HG03354 (cell line): Measurements from ENCODE around the gene MINAR1.
"Not testable (repeated sequence)": the region's sequence is repeated elsewhere in the genome, so short reads cannot be mapped to it uniquely, and the experiment has no call there.

ENCODE experiments used
- ATAC-seq: cut with Tn5 transposase; IDR thresholded peaks from one replicate; pipeline ENCODE4 v1.9.1; 2021; ENCODE audit warnings: mild to moderate bottlenecking; ENCODE audit not compliant: unreplicated experiment, poor library complexity, severe bottlenecking

The MINAR1 gene, protein sequence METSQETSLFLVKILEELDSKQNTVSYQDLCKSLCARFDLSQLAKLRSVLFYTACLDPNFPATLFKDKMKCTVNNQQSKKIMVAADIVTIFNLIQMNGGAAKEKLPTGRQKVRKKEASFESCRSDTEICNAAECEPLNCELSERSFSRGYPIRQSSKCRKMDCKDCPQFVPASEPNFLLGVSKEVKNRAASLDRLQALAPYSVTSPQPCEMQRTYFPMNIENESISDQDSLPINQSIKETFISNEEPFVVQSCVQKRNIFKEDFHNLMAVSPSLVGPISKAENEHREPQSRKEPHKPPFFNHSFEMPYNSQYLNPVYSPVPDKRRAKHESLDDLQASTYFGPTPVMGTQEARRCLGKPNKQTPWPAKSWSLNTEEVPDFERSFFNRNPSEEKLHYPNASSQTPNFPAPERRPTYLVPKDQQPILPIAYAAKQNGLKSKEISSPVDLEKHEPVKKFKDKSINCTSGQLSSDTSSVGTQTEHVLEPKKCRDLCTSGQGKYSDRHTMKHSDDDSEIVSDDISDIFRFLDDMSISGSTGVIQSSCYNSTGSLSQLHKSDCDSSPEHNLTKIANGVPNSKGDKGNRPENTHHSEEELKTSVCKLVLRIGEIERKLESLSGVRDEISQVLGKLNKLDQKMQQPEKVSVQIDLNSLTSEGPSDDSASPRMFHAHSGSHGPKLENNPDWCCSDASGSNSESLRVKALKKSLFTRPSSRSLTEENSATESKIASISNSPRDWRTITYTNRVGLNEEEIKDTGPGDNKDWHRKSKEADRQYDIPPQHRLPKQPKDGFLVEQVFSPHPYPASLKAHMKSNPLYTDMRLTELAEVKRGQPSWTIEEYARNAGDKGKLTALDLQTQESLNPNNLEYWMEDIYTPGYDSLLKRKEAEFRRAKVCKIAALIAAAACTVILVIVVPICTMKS

DNA sequence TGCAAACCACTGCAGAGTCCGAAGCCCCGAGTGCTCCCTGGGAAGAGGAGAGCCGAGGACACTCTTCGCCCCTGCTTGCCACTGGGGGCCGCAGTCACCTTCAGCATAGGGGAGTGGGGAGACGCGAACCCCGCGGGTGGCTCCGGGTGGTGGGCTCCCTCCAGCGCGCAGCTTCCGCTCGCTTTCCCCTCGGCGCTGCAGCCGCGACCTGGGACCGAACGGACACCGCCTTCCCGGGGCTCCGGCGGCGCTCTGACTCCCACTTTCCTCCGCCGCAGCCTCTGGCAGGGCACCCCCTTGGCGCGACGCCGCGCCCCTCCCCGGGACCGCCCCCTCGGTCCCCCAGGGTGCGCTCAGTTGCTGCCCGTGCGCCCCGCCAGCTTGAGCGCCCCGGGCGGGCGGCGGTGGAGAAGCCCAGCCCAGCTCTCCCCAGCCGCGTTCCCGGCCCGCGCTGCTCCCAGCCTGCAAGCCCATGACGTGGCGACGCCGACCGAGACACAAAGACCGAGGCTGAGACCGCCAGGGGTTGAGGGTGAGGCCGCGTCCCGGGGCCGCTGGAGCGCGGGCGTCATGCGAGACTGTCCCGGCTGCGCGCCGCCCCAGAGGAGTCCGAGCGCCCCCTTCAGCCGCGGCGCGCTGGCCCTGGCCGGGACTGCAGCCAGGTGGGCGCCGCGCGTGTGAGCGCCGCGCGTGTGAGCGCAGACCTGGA, at the start of gene MINAR1:
Gene MINAR1 (plus strand): TSS at position 701 of the 709 bp plus-strand sequence. CDS start 23,812 bp downstream, outside the sequence.
- no peak for ATAC-seq

DNA sequence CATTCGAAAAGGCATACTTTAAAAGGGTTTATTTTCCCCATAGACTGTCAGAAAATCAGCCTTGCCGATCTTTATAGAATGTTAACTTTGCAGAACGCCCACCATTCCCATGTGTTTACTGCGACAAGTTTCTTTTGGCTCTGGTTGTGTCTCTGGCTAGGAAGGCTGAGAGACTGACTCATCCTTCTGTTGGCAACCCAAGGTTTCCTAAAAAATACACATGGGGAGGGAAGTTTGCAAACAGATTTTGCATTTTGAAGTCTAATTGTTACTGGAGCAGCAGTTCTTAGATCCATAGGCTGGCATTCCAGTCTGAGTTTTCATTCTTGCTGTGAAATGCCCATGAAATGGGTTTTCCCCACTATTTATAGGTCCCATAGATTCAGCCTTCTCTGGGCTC, 37.9 kb upstream of the MINAR1 start:
- no peak for ATAC-seq

DNA sequence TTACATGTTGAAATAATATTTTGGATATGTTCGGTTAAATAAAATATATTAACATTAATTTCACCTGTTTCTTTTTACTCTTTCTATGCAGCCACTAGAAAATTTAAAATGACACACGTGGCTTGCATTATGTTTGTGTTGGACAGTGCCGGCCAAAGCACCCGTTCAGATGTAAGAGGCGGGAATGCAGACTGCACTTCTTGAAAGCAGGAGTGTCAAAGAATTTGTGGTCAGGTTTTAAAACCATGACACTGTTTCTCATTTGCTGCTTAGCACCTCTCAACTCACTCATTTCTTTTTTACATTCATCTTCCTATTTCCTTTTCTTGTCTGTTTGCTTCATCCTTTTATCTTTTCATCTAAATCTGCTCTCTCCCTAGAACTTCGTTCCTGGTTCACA, 35.3 kb upstream of the MINAR1 start:
- ATAC-seq, result no peak

GRCh38 chr15:79397269-79397910, 34.7 kb upstream of the MINAR1 start:
- no peak for ATAC-seq

DNA sequence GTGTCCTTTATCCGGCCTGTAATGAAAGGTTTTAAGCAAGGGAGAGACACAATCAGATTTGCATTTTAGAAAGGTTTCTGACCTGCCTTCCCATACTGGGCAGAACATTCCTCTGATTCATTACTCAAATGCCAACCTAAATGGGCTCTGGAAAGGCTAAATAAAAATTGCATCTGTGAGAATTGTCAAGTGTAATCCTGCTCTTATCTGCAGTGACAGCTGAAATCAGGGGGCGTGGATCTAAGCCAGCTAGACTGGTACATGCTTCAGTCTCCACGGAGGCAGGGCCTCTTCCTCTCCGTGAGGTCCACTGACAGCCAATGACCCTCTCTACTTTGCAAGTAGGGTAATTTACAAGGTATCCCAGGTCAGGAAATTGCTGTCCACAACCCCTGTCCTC, 32.5 kb upstream of the MINAR1 start:
- no peak for ATAC-seq

DNA sequence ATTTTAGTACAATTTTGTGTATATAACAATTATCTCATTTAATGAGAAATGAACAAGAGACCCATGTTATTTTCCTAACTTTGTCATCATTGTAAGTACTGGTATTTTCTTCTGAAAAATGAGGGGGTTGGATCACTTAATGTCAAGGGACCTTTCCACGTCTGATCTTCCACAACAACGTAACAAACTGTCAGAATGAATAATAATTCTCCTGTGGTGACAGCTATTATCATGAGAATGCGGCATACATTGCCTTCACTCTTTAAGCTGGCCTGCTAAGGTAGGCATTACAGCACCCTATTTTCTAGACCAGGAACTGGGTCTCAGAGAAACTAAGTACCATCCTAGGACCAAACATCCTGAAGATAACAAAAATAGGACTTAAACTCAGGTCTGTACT, 31.5 kb upstream of the MINAR1 start:
- ATAC-seq, result no peak

GRCh38 chr15:79401301-79401700, 30.8 kb upstream of the MINAR1 start:
- no peak for ATAC-seq

DNA sequence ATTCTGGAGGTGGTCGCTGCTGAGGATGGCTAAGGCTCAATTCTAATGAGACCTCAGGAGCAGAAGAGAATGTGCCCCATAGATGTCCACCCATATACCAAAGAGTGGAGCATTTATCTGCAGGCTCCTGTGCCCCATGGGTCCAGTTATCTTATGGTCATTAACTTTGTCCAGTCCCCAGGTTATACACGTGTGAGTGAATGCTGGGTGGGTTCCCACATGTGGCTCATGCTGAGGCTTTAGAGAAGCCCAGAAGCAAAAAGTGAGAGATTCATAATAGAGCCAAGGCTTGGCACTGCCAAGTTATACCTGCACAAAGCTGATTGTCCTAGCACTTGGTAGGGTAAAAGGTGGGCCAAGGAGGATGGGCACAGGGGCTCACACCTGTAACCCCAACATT, 30.0 kb upstream of the MINAR1 start:
- ATAC-seq, result no peak

DNA sequence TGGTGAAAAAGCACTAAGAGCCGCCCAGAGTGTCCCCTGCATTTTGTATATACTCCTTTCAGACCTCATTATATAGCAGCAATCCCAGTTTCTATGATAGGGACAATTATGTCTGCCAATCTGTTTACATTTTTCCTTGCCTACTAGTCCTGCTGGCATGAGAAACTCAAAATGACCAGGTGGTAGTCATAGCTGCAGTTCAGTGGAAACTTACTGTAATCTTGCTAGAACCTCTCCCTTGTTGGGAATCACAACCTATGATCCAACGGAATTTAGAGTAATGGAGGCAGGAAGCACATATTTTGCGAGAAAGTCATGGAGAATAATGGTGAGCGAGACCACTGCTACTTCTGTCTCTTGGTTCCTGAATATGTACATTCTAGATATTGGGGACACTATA, 28.6 kb upstream of the MINAR1 start:
- ATAC-seq, result no peak

GRCh38 chr15:79406210-79406609, 25.9 kb upstream of the MINAR1 start:
- no peak for ATAC-seq

DNA sequence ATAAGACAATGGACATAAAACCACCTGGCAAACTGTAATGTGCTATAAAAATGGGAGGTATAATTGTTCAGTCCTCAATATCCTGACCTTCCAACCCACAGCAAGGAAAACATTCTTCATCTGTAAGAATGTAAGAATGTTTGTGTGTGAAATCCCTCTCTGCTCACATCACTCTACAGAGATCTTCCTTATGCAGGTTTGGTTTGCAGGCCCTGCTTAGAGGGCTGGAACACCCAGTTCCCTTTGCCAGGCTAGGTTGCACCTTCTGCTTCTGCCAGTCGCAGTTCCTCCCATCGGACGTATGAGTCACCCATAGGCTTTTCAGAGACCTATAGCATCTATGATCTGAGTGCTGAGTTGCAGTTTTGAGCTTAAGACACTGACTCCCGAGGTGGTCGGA, 24.1 kb upstream of the MINAR1 start:
- ATAC-seq, result no peak

DNA sequence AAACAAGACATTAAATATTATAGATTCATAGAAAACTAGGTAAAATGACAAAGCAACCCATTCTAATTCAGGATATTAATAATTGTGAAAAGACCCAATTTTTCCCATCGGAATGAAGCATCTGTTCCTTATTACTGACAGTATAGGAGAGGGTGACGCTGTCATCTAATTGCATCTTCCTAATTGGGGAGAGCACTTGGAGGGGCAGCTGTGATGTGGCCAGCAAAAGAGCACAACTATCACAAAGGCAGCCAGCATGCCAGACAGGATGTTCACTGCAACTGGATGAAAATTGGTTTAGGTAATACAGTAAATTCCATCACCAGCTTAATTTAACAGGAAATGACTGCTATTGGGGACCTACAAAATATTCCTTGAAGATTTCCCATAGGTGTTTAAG, 21.9 kb upstream of the MINAR1 start:
- no peak for ATAC-seq

- no peak for ATAC-seq
Measured at GRCh38 chr15:79412010-79412409, 20.1 kb upstream of the MINAR1 start.

GRCh38 chr15:79412429-79412828, 19.7 kb upstream of the MINAR1 start:
- ATAC-seq, result no peak

- no peak for ATAC-seq
Measured at GRCh38 chr15:79416876-79417275, 15.3 kb upstream of the MINAR1 start.

DNA sequence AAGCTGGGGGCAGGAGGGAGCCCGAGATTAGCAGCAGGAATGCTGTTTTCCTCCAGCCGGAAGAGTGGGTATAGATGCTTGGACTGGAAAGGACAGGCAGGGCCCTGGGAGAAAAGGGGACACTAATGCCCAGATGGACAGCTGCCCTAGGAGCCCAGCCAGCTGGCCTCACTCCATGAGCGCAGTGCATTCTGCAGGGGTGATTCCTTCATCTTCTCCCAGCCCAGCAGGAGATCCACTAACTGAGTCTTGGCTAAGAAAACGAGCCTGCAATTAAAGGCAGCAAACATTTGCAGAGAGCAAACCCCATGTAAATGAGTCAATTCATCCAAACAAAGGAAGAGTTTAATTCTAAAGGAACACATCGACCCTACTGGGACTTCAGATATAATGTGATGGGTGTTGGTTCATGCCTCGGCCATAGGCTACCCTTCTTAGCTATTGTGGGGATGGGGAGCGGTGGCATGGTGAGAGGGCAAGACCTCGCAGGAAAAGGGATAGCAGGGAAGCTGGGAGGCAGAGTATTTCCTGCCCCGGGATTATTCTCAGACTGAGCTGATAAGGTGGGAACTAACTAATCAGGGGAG, 13.3 kb upstream of the MINAR1 start:
- no peak for ATAC-seq

DNA sequence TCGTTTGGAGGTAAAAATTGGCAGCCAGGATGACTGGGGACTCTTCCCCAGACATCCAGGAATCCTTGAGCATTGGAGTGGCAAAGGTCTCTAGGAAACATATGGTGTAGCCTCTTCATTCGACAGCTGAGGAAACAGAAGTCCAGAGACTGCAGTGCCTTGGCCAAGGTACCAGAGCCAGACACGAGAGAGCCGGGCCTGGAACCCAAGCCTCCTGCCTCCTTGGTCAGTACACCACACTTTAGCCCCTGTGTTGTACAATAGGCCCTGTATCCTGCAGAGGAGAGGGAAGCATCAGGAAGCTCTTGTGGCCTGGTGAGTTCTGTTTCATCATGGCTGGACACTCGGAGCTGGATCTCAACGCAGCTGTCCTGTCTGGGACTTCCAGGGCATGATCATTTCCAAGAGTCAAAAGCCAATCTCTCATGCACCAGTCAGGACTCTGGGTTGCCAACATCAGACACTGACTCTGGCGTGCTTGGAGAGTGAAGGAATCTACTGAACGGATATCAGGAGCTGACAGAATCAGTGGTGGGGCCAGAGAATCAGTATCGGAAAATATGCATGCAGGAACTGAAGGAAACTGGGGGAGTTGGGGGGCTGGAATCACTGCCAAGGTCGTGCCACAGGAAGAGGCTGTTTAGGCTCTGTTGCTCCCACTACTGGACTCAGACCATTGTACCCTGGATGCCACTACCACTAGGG, 6.4 kb upstream of the MINAR1 start:
- ATAC-seq, result no peak

- not testable (repeated sequence) for ATAC-seq
Measured at GRCh38 chr15:79426899-79427298, 5.2 kb upstream of the MINAR1 start.
